ENCODE results near the gene PCDH17.

The PCDH17 gene

DNA sequence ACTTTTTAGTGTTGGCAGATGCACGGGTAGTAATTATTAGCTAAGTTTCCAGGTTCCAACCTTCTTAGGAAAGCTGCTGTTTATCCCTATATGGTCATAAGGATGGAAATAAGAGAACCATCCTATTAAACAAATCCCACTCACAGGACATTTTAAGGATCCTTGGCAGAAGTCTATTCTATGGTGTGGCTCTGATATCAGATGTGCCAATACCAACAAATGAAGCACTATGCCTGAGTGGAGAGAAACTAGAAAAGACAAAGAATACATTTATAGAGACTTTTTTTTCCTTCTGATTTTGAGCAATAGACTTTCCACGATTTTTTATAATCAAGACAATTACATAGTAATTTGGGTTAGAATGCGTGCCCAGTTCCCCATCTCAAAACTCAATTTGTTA lies 12.6 kb downstream of the PCDH17 start:
- Histone ChIP-seq H2BK12ac (ENCODE audit: low read length) (no peak overlapping the region), H3K4me2 (ENCODE audit: low read length) (no peak overlapping the region), H2BK120ac (ENCODE audit: insufficient read depth, low read length, poor library complexity) (no peak overlapping the region), H3K9ac (ENCODE audit: low read length) (no peak overlapping the region), H3K79me2 (ENCODE audit: control insufficient read depth, insufficient read depth, low read length, poor library complexity) (no peaks in the 10 kb centered on the region), H4K12ac (ENCODE audit: low read depth, low read length) (no peak overlapping the region), H4K91ac (ENCODE audit: low read depth, low read length) (no peak overlapping the region), H3K36me3 (ENCODE audit: control insufficient read depth in 1 of 2, insufficient read depth in 2 of 2, low read length in 2 of 2) (no peaks in the 10 kb centered on the region), H3K79me1 (ENCODE audit: low read length) (no peaks in the 10 kb centered on the region), H3K27me3 (ENCODE audit: insufficient read depth, low read length) (no peaks in the 10 kb centered on the region), H3K4me3 (ENCODE audit: low read depth, low read length) (no peak overlapping the region), H3K4ac (ENCODE audit: low read depth, low read length) (no peak overlapping the region), H2BK5ac (ENCODE audit: low read depth, low read length, poor library complexity) (no peak overlapping the region), H4K8ac (ENCODE audit: low read depth, low read length) (no peak overlapping the region), H2AFZ (ENCODE audit: insufficient read depth, low read length, poor library complexity) (no peak overlapping the region), H3K14ac (ENCODE audit: low read length) (no peak overlapping the region), H3K9me3 (ENCODE audit: insufficient read depth, low read depth, low read length) (no peaks in the 10 kb centered on the region), H3K18ac (ENCODE audit: low read length) (no peak overlapping the region), H3K4me1 (ENCODE audit: control insufficient read depth in 1 of 2, insufficient read depth in 2 of 2, low read length in 2 of 2) (no peaks in the 10 kb centered on the region), H3K27ac (ENCODE audit: low read depth, low read length) (no peak overlapping the region), H3K23ac (ENCODE audit: low read length) (no peak overlapping the region), H2AK5ac (ENCODE audit: low read length) (no peak overlapping the region)
- no peak for DNase-seq
- WGBS (ENCODE audit: extremely low coverage, insufficient coverage, insufficient read length) = no CpG with 5 or more reads among the region's 3 CpGs

DNA sequence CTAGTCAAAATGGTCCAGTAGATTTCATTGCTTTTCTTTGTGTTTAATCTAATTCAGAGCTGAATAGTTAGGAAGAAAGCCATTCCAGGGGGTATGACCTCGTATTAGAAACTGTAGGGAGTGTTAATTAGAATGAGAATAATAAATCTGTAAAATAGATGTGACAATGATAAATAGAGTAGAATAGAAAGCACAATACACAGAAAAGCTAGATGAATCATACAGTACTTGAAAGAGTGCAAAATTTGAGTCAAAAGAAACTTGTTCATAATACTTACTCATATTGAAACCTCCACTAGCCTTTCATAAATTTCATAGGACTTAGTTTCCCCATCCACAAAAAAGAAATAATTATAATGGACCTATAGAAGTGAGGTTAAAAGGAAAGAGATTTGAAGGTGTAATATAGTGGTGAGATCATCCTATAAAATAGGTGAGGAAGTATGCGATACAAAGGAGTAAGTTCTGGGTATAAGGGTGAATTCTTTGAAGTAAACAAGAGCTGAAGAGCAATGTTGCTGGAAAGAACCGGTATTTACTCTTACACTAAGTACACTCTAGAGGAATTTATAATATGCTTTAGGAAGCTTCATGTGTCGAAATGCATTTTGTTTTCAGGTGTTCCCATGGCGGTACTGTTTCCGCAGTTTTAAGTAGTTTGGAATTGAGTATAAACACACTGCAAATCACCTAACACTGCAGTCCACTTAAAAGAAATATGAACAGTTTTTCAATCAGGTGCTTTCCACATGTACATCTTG lies 21.9 kb downstream of the PCDH17 start:
- H3K79me2 ChIP-seq (ENCODE audit: control insufficient read depth, insufficient read depth, low read length, poor library complexity) = no peaks in the 10 kb centered on the region
- no peak overlapping the region for H2AFZ ChIP-seq (ENCODE audit: insufficient read depth, low read length, poor library complexity)
- no peak overlapping the region for H2BK12ac ChIP-seq (ENCODE audit: low read length)
- no peak overlapping the region for H2BK120ac ChIP-seq (ENCODE audit: insufficient read depth, low read length, poor library complexity)
- DNase-seq = peak in 1 of 2 donors; percentile 56
- H3K4me1 ChIP-seq (ENCODE audit: control insufficient read depth in 1 of 2, insufficient read depth in 2 of 2, low read length in 2 of 2) = no peaks in the 10 kb centered on the region
- H3K27me3 ChIP-seq (ENCODE audit: insufficient read depth, low read length) = no peaks in the 10 kb centered on the region
- H3K4me3 ChIP-seq (ENCODE audit: low read depth, low read length) = no peak overlapping the region
- H3K18ac ChIP-seq (ENCODE audit: low read length) = no peak overlapping the region
- WGBS (ENCODE audit: extremely low coverage, insufficient coverage, insufficient read length) = 100% methylated on average over 1 of the region's 6 CpGs
- no peaks in the 10 kb centered on the region for H3K36me3 ChIP-seq (ENCODE audit: control insufficient read depth in 1 of 2, insufficient read depth in 2 of 2, low read length in 2 of 2)
- no peaks in the 10 kb centered on the region for H3K79me1 ChIP-seq (ENCODE audit: low read length)
- no peak overlapping the region for H3K27ac ChIP-seq (ENCODE audit: low read depth, low read length)
- H3K4ac ChIP-seq (ENCODE audit: low read depth, low read length) = no peak overlapping the region
- no peak overlapping the region for H3K9ac ChIP-seq (ENCODE audit: low read length)
- no peak overlapping the region for H2BK5ac ChIP-seq (ENCODE audit: low read depth, low read length, poor library complexity)
- no peak overlapping the region for H3K14ac ChIP-seq (ENCODE audit: low read length)
- no peak overlapping the region for H4K12ac ChIP-seq (ENCODE audit: low read depth, low read length)
- H3K4me2 ChIP-seq (ENCODE audit: low read length) = no peak overlapping the region
- H4K8ac ChIP-seq (ENCODE audit: low read depth, low read length) = no peak overlapping the region
- H3K23ac ChIP-seq (ENCODE audit: low read length) = no peak overlapping the region
- H4K91ac ChIP-seq (ENCODE audit: low read depth, low read length) = no peak overlapping the region
- no peak overlapping the region for H2AK5ac ChIP-seq (ENCODE audit: low read length)
- H3K9me3 ChIP-seq (ENCODE audit: insufficient read depth, low read depth, low read length) = no peaks in the 10 kb centered on the region

DNA sequence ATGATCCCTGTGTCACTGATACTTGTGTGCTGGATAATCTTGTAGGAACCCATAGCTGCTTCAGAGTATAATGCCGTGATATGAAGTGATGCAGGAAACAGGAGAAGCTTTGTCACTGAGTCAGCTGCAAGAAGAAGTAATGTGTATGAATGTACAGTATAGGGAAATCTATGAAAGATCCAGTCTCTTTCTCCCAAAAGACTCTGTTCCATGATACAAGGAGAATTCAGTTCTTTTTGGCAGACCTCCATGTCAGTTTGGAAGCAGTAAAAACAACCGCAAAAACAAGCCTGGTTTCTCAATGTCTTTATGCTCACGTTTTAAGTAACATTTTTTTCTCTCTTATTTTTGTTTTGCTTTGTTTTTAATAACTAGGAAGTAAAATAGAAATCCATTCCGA lies 33.9 kb downstream of the PCDH17 start:
- Histone ChIP-seq H4K8ac (ENCODE audit: low read depth, low read length) (no peak overlapping the region), H3K18ac (ENCODE audit: low read length) (no peak overlapping the region), H3K79me1 (ENCODE audit: low read length) (no peaks in the 10 kb centered on the region), H3K4me1 (ENCODE audit: control insufficient read depth in 1 of 2, insufficient read depth in 2 of 2, low read length in 2 of 2) (no peaks in the 10 kb centered on the region), H4K91ac (ENCODE audit: low read depth, low read length) (no peak overlapping the region), H3K9ac (ENCODE audit: low read length) (no peak overlapping the region), H3K79me2 (ENCODE audit: control insufficient read depth, insufficient read depth, low read length, poor library complexity) (no peaks in the 10 kb centered on the region), H2BK120ac (ENCODE audit: insufficient read depth, low read length, poor library complexity) (no peak overlapping the region), H3K4ac (ENCODE audit: low read depth, low read length) (no peak overlapping the region), H3K27me3 (ENCODE audit: insufficient read depth, low read length) (no peaks in the 10 kb centered on the region), H3K4me3 (ENCODE audit: low read depth, low read length) (no peak overlapping the region), H2AK5ac (ENCODE audit: low read length) (no peak overlapping the region), H4K12ac (ENCODE audit: low read depth, low read length) (no peak overlapping the region), H2AFZ (ENCODE audit: insufficient read depth, low read length, poor library complexity) (no peak overlapping the region), H2BK12ac (ENCODE audit: low read length) (no peak overlapping the region), H3K23ac (ENCODE audit: low read length) (no peak overlapping the region), H3K9me3 (ENCODE audit: insufficient read depth, low read depth, low read length) (no peaks in the 10 kb centered on the region), H2BK5ac (ENCODE audit: low read depth, low read length, poor library complexity) (no peak overlapping the region), H3K4me2 (ENCODE audit: low read length) (no peak overlapping the region), H3K36me3 (ENCODE audit: control insufficient read depth in 1 of 2, insufficient read depth in 2 of 2, low read length in 2 of 2) (no peaks in the 10 kb centered on the region), H3K14ac (ENCODE audit: low read length) (no peak overlapping the region), H3K27ac (ENCODE audit: low read depth, low read length) (no peak overlapping the region)
- WGBS (ENCODE audit: extremely low coverage, insufficient coverage, insufficient read length) = no CpG with 5 or more reads among the region's 4 CpGs
- DNase-seq = no peak

DNA sequence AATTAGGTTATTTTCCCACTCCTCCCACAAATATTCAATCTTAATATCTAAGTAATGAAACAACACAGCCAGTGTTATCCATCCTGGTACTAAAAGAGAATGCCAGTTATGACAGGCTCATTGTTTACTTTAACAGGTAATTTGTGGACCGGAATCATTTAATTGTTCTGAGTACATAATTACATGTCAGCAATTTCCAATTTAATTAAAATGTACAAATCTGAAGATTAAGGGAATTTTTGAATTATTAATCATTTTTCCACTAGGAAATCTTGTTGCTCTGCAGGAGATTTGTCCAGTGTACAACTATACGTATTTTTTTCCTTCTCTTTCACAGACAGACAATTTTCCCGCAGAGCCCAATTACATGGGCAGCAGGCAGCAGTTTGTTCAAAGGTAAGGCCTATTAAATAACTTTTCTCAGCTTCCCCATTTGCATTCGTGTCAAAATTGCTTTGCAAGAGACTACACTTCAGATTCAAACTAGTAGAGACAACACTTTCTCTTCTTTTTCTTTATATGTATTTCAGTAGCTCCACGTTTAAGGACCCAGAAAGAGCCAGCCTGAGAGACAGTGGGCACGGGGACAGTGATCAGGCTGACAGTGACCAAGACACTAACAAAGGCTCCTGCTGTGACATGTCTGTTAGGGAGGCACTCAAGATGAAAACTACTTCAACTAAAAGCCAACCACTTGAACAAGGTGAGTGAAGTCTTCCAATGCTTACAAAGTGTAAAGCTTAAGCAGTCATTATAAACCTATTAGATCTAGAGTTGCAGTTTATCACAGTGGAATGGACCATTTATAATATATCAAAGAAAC lies 34.8 kb downstream of the PCDH17 start:
- Histone ChIP-seq H3K18ac (ENCODE audit: low read length) (no peak overlapping the region), H4K12ac (ENCODE audit: low read depth, low read length) (no peak overlapping the region), H2BK12ac (ENCODE audit: low read length) (no peak overlapping the region), H3K27me3 (ENCODE audit: insufficient read depth, low read length) (no peaks in the 10 kb centered on the region), H3K14ac (ENCODE audit: low read length) (no peak overlapping the region), H4K8ac (ENCODE audit: low read depth, low read length) (no peak overlapping the region), H3K23ac (ENCODE audit: low read length) (no peak overlapping the region), H3K9me3 (ENCODE audit: insufficient read depth, low read depth, low read length) (no peaks in the 10 kb centered on the region), H2AFZ (ENCODE audit: insufficient read depth, low read length, poor library complexity) (no peak overlapping the region), H3K9ac (ENCODE audit: low read length) (no peak overlapping the region), H3K4ac (ENCODE audit: low read depth, low read length) (no peak overlapping the region), H2BK5ac (ENCODE audit: low read depth, low read length, poor library complexity) (no peak overlapping the region), H2BK120ac (ENCODE audit: insufficient read depth, low read length, poor library complexity) (no peak overlapping the region), H3K4me1 (ENCODE audit: control insufficient read depth in 1 of 2, insufficient read depth in 2 of 2, low read length in 2 of 2) (no peaks in the 10 kb centered on the region), H3K4me2 (ENCODE audit: low read length) (no peak overlapping the region), H3K4me3 (ENCODE audit: low read depth, low read length) (no peak overlapping the region), H4K91ac (ENCODE audit: low read depth, low read length) (no peak overlapping the region), H3K79me2 (ENCODE audit: control insufficient read depth, insufficient read depth, low read length, poor library complexity) (no peaks in the 10 kb centered on the region), H3K36me3 (ENCODE audit: control insufficient read depth in 1 of 2, insufficient read depth in 2 of 2, low read length in 2 of 2) (no peaks in the 10 kb centered on the region), H3K79me1 (ENCODE audit: low read length) (no peaks in the 10 kb centered on the region), H2AK5ac (ENCODE audit: low read length) (no peak overlapping the region), H3K27ac (ENCODE audit: low read depth, low read length) (no peak overlapping the region)
- WGBS (ENCODE audit: extremely low coverage, insufficient coverage, insufficient read length) = no CpG with 5 or more reads among the region's 6 CpGs
- DNase-seq = no peak
